Psoas muscle (tissue), 8 donors: Measurements from ENCODE around the gene SPOPL. TPM values are rescaled to one million over a fixed set of nuclear protein-coding genes. Genes with fewer than 3 reads are reported as not detected.

Experiments used
- ATAC-seq, 4 donors: fragments of 200-7000 bp; cut with Tn5 transposase; one replicate each; pipeline ENCODE4 v1.9.1; 2020; ENCODE audit warnings: moderate library complexity in 3 of 4, mild to moderate bottlenecking in 2 of 4
- DNase-seq, 2 donors: peaks; one replicate each; pipeline ENCODE4 v3.0.0-alpha.2; 2020
- H3K27ac ChIP-seq: fragments of 200-600 bp; one replicate; pipeline ENCODE4 v1.8.0; 2022
- H3K27me3 ChIP-seq, 3 donors: fragments of 200-600 bp in 1 of 3; one replicate each; pipeline versions ENCODE4 v1.6.1 to v1.8.0; 2013 to 2022; ENCODE audit warnings: low read length in 2 of 3, mild to moderate bottlenecking in 2 of 3, moderate library complexity in 1 of 3; ENCODE audit not compliant: insufficient read depth in 3 of 3
- H3K36me3 ChIP-seq, 2 donors: fragments of 200-600 bp in 1 of 2; one replicate each; pipeline versions ENCODE4 v1.6.1 to v1.8.0; 2013 to 2022; ENCODE audit warnings: low read depth in 1 of 2, mild to moderate bottlenecking in 1 of 2, moderate library complexity in 1 of 2; ENCODE audit not compliant: insufficient read depth in 1 of 2
- H3K4me1 ChIP-seq: fragments of 200-600 bp; one replicate; pipeline ENCODE4 v1.8.0; 2022
- H3K4me3 ChIP-seq: fragments of 200-600 bp; one replicate; pipeline ENCODE4 v1.8.0; 2022; ENCODE audit warnings: mild to moderate bottlenecking
- H3K9me3 ChIP-seq: fragments of 200-600 bp; one replicate; pipeline ENCODE4 v1.8.0; 2022
- CTCF ChIP-seq: fragments of 200-600 bp; IDR thresholded peaks from one replicate; pipeline ENCODE4 v1.8.0; 2022; ENCODE audit warnings: antibody characterized with exemption
- WGBS, 3 donors: extraction: QIAGEN DNeasy Blood & Tissue Kit; methylation state at CpG; one replicate each; pipeline versions ENCODE4 v1.1.6 to v1.1.7; 2013; 5-methylcytosine and 5-hydroxymethylcytosine counted together
- intact Hi-C, 2 donors: fragments of 100-400 bp; cut with DNase I; formaldehyde crosslinking; loops; one replicate each; pipeline versions ENCODE4 v1.11.0 to v1.14.2; 2022
- polyA plus RNA-seq, 3 donors: library from polyadenylated mRNA; stranded (reverse); fragments of 200-250 nt; gene quantifications; one replicate each; pipeline ENCODE4 v1.2.3, GENCODE V29; 2013
- total RNA-seq, 4 donors: library from RNA; stranded (reverse); fragmentation: NEBNext Ultra II Directional in 2 of 4; extraction: Animal tissue kit (Norgen Biotek cat#: 25700) in 2 of 4; gene quantifications; one replicate each; pipeline versions ENCODE4 v1.2.1 to v1.2.4, GENCODE V29; 2021 to 2023
- donor health status: healthy with polysubstance abuse.
- donor health status: DM: no; HTN: no; CAD: no; lungs with moderate emphysema.
- donor health status: Bipolar disorder and iron deficiency.
- donor health status: healthy.
- donor health status: DM: yes; HTN: yes; CAD: no.
- donor health status: DM: no; HTN: no; CAD: no.
- donor health status: DM: no; HTN: no; CAD: no.
- donor health status: DM: yes; HTN: yes; CAD: no.

SPOPL gene
- total and polyA plus RNA-seq, 7 donors = 3.0 to 19.0 (median 10.7) TPM

- Histone ChIP-seq H3K4me1 (no peaks in the 10 kb centered on the region), H3K27ac (no peak overlapping the region), H3K36me3 (no peaks in the 10 kb centered on the region), H3K9me3 (no peaks in the 10 kb centered on the region), H3K4me3 (no peak overlapping the region), H3K27me3 (no peaks in the 10 kb centered on the region)
- WGBS, 3 donors = 47 to 68% (median 49%) methylated on average over 5 of the region's 5 CpGs
- DNase-seq = no peak
- peak in 3 of 4 donors; percentile 57 to 59 (median 57) for ATAC-seq
- intact Hi-C loops = loop anchor here in 1 of 2 donors (10.0 kb wide), 1 partner anchor 314 kb away; the partner anchor contains the start of gene NXPH2
- no peak for TF ChIP-seq CTCF
Measured at GRCh38 chr2:138470941-138471340, 30.6 kb upstream of the SPOPL start.

GRCh38 chr2:138474100-138474825, 27.3 kb upstream of the SPOPL start:
- no peaks in the 10 kb centered on the region for H3K9me3 ChIP-seq
- H3K27ac ChIP-seq = no peak overlapping the region
- intact Hi-C loops = loop anchor here in 1 of 2 donors (10.0 kb wide), 1 partner anchor 311 kb away; the partner anchor contains the start of gene NXPH2
- TF ChIP-seq CTCF = no peak
- H3K4me3 ChIP-seq = no peak overlapping the region
- H3K4me1 ChIP-seq = no peaks in the 10 kb centered on the region
- 45 to 57% (median 56%) methylated on average over 4 of the region's 4 CpGs for WGBS, 3 donors
- H3K27me3 ChIP-seq = no peaks in the 10 kb centered on the region
- no peak for DNase-seq
- no peak for ATAC-seq
- H3K36me3 ChIP-seq = no peaks in the 10 kb centered on the region

- no peak overlapping the region for H3K27ac ChIP-seq
- TF ChIP-seq CTCF = no peak
- no peaks in the 10 kb centered on the region for H3K9me3 ChIP-seq
- 76 to 82% (median 82%) methylated on average over 4 of the region's 4 CpGs for WGBS, 3 donors
- ATAC-seq = no peak
- intact Hi-C loops = loop anchor here in 1 of 2 donors (10.0 kb wide), 1 partner anchor 309 kb away; the partner anchor contains the start of gene NXPH2
- no peaks in the 10 kb centered on the region for H3K36me3 ChIP-seq
- no peaks in the 10 kb centered on the region for H3K27me3 ChIP-seq
- no peak overlapping the region for H3K4me3 ChIP-seq
- H3K4me1 ChIP-seq = no peaks in the 10 kb centered on the region
- DNase-seq = no peak
Measured at GRCh38 chr2:138475277-138475776, 26.2 kb upstream of the SPOPL start.

- DNase-seq = no peak
- no peak for TF ChIP-seq CTCF
- no peak for ATAC-seq
- intact Hi-C loops = loop anchor here in 1 of 2 donors (10.0 kb wide), 1 partner anchor 309 kb away; the partner anchor contains the start of gene NXPH2
- H3K36me3 ChIP-seq = no peaks in the 10 kb centered on the region
- H3K27me3 ChIP-seq = no peaks in the 10 kb centered on the region
- no peaks in the 10 kb centered on the region for H3K4me1 ChIP-seq
- H3K4me3 ChIP-seq = no peak overlapping the region
- no peaks in the 10 kb centered on the region for H3K9me3 ChIP-seq
- no peak overlapping the region for H3K27ac ChIP-seq
Measured at GRCh38 chr2:138476186-138476585, 25.4 kb upstream of the SPOPL start.
